GM23338 (cell line): ENCODE data around the gene PAM. TPM values are rescaled to one million over a fixed set of nuclear protein-coding genes. Genes with fewer than 3 reads are reported as not detected.

Source experiments
- ATAC-seq: fragments of 200-7000 bp; cut with Tn5 transposase; 3 replicates; pipeline ENCODE4 v1.9.1; 2020
- DNase-seq: peaks from one replicate; pipeline ENCODE4 v3.0.0-alpha.2; 2015; ENCODE audit warnings: low spot score
- H2AFZ ChIP-seq: fragments of 200-600 bp; sonication (generic); 2 replicates; pipeline ENCODE4 v1.8.0; 2016; ENCODE audit warnings: antibody characterized with exemption, mild to moderate bottlenecking, moderate library complexity
- H3F3A ChIP-seq: fragments of 200-600 bp; sonication (generic); replicated peaks from 2 replicates; pipeline ENCODE4 v1.8.0; 2017; ENCODE audit warnings: antibody characterized with exemption, mixed run types, low read depth
- H3K27ac ChIP-seq: fragments of 200-600 bp; sonication (generic); 2 replicates; pipeline ENCODE4 v1.6.1; 2016; ENCODE audit warnings: low read depth
- H3K27me3 ChIP-seq: fragments of 200-600 bp; sonication (generic); 2 replicates; pipeline ENCODE4 v1.8.0; 2016; ENCODE audit warnings: mild to moderate bottlenecking, mixed run types, moderate library complexity; ENCODE audit not compliant: insufficient read depth
- H3K36me3 ChIP-seq: fragments of 200-600 bp; sonication (generic); 2 replicates; pipeline ENCODE4 v1.8.0; 2016; ENCODE audit warnings: mild to moderate bottlenecking; ENCODE audit not compliant: insufficient read depth
- H3K4me1 ChIP-seq: fragments of 200-600 bp; sonication (generic); 2 replicates; pipeline ENCODE4 v1.8.0; 2016; ENCODE audit warnings: mild to moderate bottlenecking, moderate library complexity; ENCODE audit not compliant: insufficient read depth
- H3K4me2 ChIP-seq: fragments of 200-600 bp; sonication (generic); 2 replicates; pipeline ENCODE4 v1.7.1; 2017; ENCODE audit warnings: mixed run types
- H3K4me3 ChIP-seq: fragments of 200-600 bp; sonication (generic); 2 replicates; pipeline ENCODE4 v1.6.1; 2016; ENCODE audit warnings: mixed run types
- H3K79me2 ChIP-seq: fragments of 200-600 bp; sonication (generic); replicated peaks from 2 replicates; pipeline ENCODE4 v1.8.0; 2017; ENCODE audit warnings: mild to moderate bottlenecking; ENCODE audit not compliant: insufficient read depth
- H3K9me2 ChIP-seq: fragments of 200-600 bp; sonication (generic); 2 replicates; pipeline ENCODE4 v1.8.0; 2017; ENCODE audit not compliant: insufficient read depth
- H4K20me1 ChIP-seq: fragments of 200-600 bp; sonication (generic); replicated peaks from 2 replicates; pipeline ENCODE4 v1.8.0; 2017; ENCODE audit warnings: mild to moderate bottlenecking; ENCODE audit not compliant: insufficient read depth
- H3K27ac Mint-ChIP-seq: 2 replicates; pipeline ENCODE4 v1.8.0; 2020; ENCODE audit warnings: inconsistent platforms, mild to moderate bottlenecking, moderate library complexity, mixed read lengths
- H3K27me3 Mint-ChIP-seq: 3 replicates; pipeline ENCODE4 v1.8.0; 2022; ENCODE audit warnings: low read depth, mild to moderate bottlenecking, moderate library complexity, mixed read lengths, inconsistent platforms; ENCODE audit not compliant: insufficient read depth, poor library complexity
- H3K36me3 Mint-ChIP-seq: 3 replicates; pipeline ENCODE4 v1.8.0; 2021; ENCODE audit warnings: low read depth, mild to moderate bottlenecking, inconsistent platforms, moderate library complexity, mixed read lengths
- H3K4me1 Mint-ChIP-seq: 3 replicates; pipeline ENCODE4 v1.8.0; 2020; ENCODE audit warnings: mild to moderate bottlenecking, inconsistent platforms, mixed read lengths
- H3K4me3 Mint-ChIP-seq: 3 replicates; pipeline ENCODE4 v1.8.0; 2021; ENCODE audit warnings: moderate library complexity, mild to moderate bottlenecking, inconsistent platforms, mixed read lengths
- H3K9me3 Mint-ChIP-seq: 3 replicates; pipeline ENCODE4 v1.8.0; 2020; ENCODE audit warnings: moderate library complexity, mild to moderate bottlenecking, inconsistent platforms, mixed read lengths
- CREB1 ChIP-seq: fragments of 250-450 bp; sonication (Bioruptor Pico); IDR thresholded peaks from 2 replicates; pipeline ENCODE4 v1.5.0; 2020; ENCODE audit warnings: low read depth, mild to moderate bottlenecking, moderate library complexity
- EZH2 ChIP-seq: fragments of 200-600 bp; sonication (generic); IDR thresholded peaks from one replicate; pipeline ENCODE4 v1.8.0; 2017; ENCODE audit warnings: antibody characterized with exemption, mild to moderate bottlenecking, low read depth; ENCODE audit not compliant: unreplicated experiment
- EZH2phosphoT487 ChIP-seq: fragments of 200-600 bp; sonication (generic); IDR thresholded peaks from one replicate; pipeline ENCODE4 v1.8.1; 2018; ENCODE audit warnings: antibody characterized with exemption; ENCODE audit not compliant: unreplicated experiment
- JUNB ChIP-seq: IDR thresholded peaks from one replicate; pipeline ENCODE4 v1.6.1; 2016; ENCODE audit warnings: antibody characterized with exemption; ENCODE audit not compliant: unreplicated experiment
- NANOG ChIP-seq: IDR thresholded peaks from 2 replicates; pipeline ENCODE4 v1.6.1; 2016; ENCODE audit warnings: antibody characterized with exemption, borderline replicate concordance
- POLR2AphosphoS5 ChIP-seq: IDR thresholded peaks from 2 replicates; pipeline ENCODE4 v1.6.1; 2016; ENCODE audit warnings: antibody characterized with exemption, low read depth
- STAT1 ChIP-seq: IDR thresholded peaks from one replicate; pipeline ENCODE4 v1.6.1; 2016; ENCODE audit warnings: antibody characterized with exemption; ENCODE audit not compliant: unreplicated experiment
- polyA plus RNA-seq: library from polyadenylated mRNA; unstranded; fragments of >200 nt; fragmentation: Nextera tagmentation; extraction: Ambion mirVana; gene quantifications from 2 replicates; pipeline ENCODE4 v1.2.1, GENCODE V29; 2016
- total RNA-seq: library from RNA; depleted of rRNA; stranded (reverse); fragments of >200 nt; shearing (Covaris generic); gene quantifications from 2 replicates; pipeline ENCODE4 v1.2.3, GENCODE V29; 2014
- TF ChIP-seq, protein P1 (sequence below): IDR thresholded peaks from one replicate; pipeline ENCODE4 v1.6.1; 2018; ENCODE audit warnings: antibody characterized with exemption; ENCODE audit not compliant: unreplicated experiment
- TF ChIP-seq, protein P2 (sequence below): IDR thresholded peaks from 2 replicates; pipeline ENCODE4 v1.6.1; 2016; ENCODE audit warnings: antibody characterized with exemption
- TF ChIP-seq, protein P3 (sequence below): fragments of 250-450 bp; sonication (Bioruptor Pico); IDR thresholded peaks from 2 replicates; pipeline ENCODE4 v1.5.0; 2020; ENCODE audit warnings: mild to moderate bottlenecking, moderate library complexity

The PAM gene
- total and polyA plus RNA-seq, 2 experiments from 2014 or later = 33.9 to 79.4 TPM

DNA sequence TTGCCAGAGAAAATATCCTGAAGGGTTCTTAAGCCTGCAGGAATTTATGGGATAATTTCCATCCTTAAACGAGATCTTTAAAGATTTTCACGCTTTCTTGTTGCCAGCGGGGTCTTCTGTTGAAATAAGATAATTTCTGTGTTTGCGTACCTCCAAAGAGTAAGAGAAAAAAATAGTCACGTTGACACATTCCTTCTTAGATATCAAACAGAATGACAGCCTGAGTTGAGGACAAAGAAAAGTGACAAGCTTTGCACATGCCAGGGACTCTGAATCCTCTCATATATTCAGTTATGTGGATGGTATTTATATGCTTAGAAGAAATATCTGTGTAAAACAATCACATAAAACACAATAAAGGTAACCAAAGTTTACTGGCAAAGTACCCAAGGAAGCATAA lies 21.6 kb upstream of the PAM start:
- no peaks in the 10 kb centered on the region for H3K4me1 ChIP-seq
- no peaks in the 10 kb centered on the region for H3K36me3 Mint-ChIP-seq
- H3K27me3 ChIP-seq = no peaks in the 10 kb centered on the region
- no peak overlapping the region for H3K4me2 ChIP-seq
- H3K27ac ChIP-seq = no peak overlapping the region
- no peaks in the 10 kb centered on the region for H3K4me1 Mint-ChIP-seq
- no peaks in the 10 kb centered on the region for H3F3A ChIP-seq
- no peak overlapping the region for H3K27ac Mint-ChIP-seq
- H4K20me1 ChIP-seq = no peaks in the 10 kb centered on the region
- DNase-seq (no peak), ATAC-seq (no peak)
- no peaks in the 10 kb centered on the region for H3K9me3 Mint-ChIP-seq
- H3K79me2 ChIP-seq = no peaks in the 10 kb centered on the region
- TF ChIP-seq EZH2 = no peak
- TF ChIP-seq, protein P1, sequence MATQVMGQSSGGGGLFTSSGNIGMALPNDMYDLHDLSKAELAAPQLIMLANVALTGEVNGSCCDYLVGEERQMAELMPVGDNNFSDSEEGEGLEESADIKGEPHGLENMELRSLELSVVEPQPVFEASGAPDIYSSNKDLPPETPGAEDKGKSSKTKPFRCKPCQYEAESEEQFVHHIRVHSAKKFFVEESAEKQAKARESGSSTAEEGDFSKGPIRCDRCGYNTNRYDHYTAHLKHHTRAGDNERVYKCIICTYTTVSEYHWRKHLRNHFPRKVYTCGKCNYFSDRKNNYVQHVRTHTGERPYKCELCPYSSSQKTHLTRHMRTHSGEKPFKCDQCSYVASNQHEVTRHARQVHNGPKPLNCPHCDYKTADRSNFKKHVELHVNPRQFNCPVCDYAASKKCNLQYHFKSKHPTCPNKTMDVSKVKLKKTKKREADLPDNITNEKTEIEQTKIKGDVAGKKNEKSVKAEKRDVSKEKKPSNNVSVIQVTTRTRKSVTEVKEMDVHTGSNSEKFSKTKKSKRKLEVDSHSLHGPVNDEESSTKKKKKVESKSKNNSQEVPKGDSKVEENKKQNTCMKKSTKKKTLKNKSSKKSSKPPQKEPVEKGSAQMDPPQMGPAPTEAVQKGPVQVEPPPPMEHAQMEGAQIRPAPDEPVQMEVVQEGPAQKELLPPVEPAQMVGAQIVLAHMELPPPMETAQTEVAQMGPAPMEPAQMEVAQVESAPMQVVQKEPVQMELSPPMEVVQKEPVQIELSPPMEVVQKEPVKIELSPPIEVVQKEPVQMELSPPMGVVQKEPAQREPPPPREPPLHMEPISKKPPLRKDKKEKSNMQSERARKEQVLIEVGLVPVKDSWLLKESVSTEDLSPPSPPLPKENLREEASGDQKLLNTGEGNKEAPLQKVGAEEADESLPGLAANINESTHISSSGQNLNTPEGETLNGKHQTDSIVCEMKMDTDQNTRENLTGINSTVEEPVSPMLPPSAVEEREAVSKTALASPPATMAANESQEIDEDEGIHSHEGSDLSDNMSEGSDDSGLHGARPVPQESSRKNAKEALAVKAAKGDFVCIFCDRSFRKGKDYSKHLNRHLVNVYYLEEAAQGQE = no peak
- no peak overlapping the region for H3K4me3 Mint-ChIP-seq
- no peaks in the 10 kb centered on the region for H3K9me2 ChIP-seq
- H3K4me3 ChIP-seq = no peak overlapping the region
- H3K36me3 ChIP-seq = no peaks in the 10 kb centered on the region
- H2AFZ ChIP-seq = no peak overlapping the region
- no peaks in the 10 kb centered on the region for H3K27me3 Mint-ChIP-seq

DNA sequence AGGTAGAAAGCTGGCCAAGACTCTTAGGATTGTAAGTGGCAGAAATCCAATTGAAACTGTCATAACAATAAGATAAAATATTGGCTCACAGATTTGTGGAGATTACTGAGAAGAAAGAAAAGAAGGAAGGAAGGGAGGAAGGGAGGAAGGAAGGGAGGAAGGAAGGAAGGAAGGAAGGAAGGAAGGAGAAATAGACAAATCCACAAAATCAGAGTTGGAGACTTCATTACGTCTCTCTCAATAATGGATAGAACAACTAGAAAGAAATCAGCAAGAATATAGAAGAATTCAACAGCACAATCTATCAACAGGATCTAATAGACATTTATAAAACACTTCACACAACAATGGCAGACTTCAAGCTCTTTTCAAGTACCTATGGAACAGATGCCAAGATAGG lies 17.9 kb upstream of the PAM start:
- no peaks in the 10 kb centered on the region for H3K36me3 ChIP-seq
- H3K4me3 Mint-ChIP-seq = no peak overlapping the region
- no peak overlapping the region for H3K4me3 ChIP-seq
- no peaks in the 10 kb centered on the region for H3F3A ChIP-seq
- 0 out of 3 replicates have a peak, but pooled peaks cover 2% of the 10 kb centered on the region for H3K4me1 Mint-ChIP-seq
- no peaks in the 10 kb centered on the region for H3K36me3 Mint-ChIP-seq
- H3K4me1 ChIP-seq = peaks cover 4% of the 10 kb centered on the region; the same call in 1 of the 2 replicates
- H3K27me3 ChIP-seq = no peaks in the 10 kb centered on the region
- no peaks in the 10 kb centered on the region for H3K9me2 ChIP-seq
- no peak overlapping the region for H2AFZ ChIP-seq
- no peak for DNase-seq
- H3K27me3 Mint-ChIP-seq = no peaks in the 10 kb centered on the region
- H3K79me2 ChIP-seq = no peaks in the 10 kb centered on the region
- no peak for ATAC-seq
- H4K20me1 ChIP-seq = no peaks in the 10 kb centered on the region
- no peak overlapping the region for H3K27ac ChIP-seq
- no peaks in the 10 kb centered on the region for H3K9me3 Mint-ChIP-seq
- no peak overlapping the region for H3K4me2 ChIP-seq
- H3K27ac Mint-ChIP-seq = no peak overlapping the region
- TF ChIP-seq NANOG (no peak), JUNB (no peak), EZH2 (no peak), EZH2phosphoT487 (no peak), CREB1 (no peak), POLR2AphosphoS5 (no peak), STAT1 (no peak)
- TF ChIP-seq, protein P2, sequence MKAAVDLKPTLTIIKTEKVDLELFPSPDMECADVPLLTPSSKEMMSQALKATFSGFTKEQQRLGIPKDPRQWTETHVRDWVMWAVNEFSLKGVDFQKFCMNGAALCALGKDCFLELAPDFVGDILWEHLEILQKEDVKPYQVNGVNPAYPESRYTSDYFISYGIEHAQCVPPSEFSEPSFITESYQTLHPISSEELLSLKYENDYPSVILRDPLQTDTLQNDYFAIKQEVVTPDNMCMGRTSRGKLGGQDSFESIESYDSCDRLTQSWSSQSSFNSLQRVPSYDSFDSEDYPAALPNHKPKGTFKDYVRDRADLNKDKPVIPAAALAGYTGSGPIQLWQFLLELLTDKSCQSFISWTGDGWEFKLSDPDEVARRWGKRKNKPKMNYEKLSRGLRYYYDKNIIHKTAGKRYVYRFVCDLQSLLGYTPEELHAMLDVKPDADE = no peak
- TF ChIP-seq, protein P3, sequence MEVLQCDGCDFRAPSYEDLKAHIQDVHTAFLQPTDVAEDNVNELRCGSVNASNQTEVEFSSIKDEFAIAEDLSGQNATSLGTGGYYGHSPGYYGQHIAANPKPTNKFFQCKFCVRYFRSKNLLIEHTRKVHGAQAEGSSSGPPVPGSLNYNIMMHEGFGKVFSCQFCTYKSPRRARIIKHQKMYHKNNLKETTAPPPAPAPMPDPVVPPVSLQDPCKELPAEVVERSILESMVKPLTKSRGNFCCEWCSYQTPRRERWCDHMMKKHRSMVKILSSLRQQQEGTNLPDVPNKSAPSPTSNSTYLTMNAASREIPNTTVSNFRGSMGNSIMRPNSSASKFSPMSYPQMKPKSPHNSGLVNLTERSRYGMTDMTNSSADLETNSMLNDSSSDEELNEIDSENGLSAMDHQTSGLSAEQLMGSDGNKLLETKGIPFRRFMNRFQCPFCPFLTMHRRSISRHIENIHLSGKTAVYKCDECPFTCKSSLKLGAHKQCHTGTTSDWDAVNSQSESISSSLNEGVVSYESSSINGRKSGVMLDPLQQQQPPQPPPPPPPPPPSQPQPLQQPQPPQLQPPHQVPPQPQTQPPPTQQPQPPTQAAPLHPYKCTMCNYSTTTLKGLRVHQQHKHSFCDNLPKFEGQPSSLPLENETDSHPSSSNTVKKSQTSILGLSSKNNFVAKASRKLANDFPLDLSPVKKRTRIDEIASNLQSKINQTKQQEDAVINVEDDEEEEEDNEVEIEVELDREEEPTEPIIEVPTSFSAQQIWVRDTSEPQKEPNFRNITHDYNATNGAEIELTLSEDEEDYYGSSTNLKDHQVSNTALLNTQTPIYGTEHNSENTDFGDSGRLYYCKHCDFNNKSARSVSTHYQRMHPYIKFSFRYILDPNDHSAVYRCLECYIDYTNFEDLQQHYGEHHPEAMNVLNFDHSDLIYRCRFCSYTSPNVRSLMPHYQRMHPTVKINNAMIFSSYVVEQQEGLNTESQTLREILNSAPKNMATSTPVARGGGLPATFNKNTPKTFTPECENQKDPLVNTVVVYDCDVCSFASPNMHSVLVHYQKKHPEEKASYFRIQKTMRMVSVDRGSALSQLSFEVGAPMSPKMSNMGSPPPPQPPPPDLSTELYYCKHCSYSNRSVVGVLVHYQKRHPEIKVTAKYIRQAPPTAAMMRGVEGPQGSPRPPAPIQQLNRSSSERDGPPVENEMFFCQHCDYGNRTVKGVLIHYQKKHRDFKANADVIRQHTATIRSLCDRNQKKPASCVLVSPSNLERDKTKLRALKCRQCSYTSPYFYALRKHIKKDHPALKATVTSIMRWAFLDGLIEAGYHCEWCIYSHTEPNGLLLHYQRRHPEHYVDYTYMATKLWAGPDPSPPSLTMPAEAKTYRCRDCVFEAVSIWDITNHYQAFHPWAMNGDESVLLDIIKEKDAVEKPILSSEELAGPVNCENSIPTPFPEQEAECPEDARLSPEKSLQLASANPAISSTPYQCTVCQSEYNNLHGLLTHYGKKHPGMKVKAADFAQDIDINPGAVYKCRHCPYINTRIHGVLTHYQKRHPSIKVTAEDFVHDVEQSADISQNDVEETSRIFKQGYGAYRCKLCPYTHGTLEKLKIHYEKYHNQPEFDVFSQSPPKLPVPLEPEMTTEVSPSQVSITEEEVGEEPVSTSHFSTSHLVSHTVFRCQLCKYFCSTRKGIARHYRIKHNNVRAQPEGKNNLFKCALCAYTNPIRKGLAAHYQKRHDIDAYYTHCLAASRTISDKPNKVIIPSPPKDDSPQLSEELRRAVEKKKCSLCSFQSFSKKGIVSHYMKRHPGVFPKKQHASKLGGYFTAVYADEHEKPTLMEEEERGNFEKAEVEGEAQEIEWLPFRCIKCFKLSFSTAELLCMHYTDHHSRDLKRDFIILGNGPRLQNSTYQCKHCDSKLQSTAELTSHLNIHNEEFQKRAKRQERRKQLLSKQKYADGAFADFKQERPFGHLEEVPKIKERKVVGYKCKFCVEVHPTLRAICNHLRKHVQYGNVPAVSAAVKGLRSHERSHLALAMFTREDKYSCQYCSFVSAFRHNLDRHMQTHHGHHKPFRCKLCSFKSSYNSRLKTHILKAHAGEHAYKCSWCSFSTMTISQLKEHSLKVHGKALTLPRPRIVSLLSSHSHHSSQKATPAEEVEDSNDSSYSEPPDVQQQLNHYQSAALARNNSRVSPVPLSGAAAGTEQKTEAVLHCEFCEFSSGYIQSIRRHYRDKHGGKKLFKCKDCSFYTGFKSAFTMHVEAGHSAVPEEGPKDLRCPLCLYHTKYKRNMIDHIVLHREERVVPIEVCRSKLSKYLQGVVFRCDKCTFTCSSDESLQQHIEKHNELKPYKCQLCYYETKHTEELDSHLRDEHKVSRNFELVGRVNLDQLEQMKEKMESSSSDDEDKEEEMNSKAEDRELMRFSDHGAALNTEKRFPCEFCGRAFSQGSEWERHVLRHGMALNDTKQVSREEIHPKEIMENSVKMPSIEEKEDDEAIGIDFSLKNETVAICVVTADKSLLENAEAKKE (CRISPR knock-in tag) = no peak
